ENCODE measurements around the gene ICAM2.

ICAM2 gene

GRCh38 chr17:64037180-64037579 is 16.7 kb upstream of the ICAM2 start:
- H3K36me3 ChIP-seq (ENCODE audit: low read length) = no peaks in the 10 kb centered on the region

DNA sequence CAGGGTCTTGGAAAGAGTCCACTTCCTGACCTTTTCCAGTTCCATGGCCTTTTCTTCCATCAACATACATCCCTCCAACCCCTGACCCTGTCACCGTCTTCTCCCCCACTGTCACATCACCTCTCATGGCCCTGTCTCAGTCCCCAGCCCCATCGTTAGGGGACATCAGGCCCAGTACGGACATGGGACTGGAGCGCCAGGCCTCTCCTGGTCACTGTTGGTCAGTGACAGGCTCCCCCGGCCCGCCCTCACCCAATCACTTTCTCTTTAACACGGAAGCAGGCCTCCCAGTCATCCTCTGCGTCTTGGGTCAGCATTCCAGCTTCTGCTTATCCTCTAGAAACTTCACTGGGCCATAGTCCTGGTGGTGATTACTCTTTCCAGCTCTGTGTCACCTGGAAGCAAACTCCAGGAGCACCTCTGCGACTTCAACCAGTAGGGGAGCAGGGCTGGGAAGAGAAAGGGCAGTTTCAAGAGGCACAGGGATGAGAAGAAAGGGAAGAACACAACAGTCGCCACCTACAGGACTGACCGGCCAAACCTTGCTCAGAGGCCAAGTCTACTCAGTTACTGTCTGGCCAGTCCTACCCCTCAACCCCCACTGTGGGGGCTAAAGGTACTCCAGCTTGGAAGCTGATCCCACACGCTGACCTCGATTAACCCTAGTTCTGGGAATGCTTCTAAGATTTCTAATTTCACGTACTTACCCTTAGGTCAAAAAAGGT is 15.9 kb upstream of the ICAM2 start:
- Histone ChIP-seq H3K36me3 (ENCODE audit: low read length) (no peaks in the 10 kb centered on the region), H3K9me3 (ENCODE audit: insufficient read depth, low read length) (no peaks in the 10 kb centered on the region), H3F3A (ENCODE audit: insufficient read depth) (no peaks in the 10 kb centered on the region), H3K9me2 (replicated peaks; ENCODE audit: insufficient read depth, low read length) (no peaks in the 10 kb centered on the region), H3K79me2 (ENCODE audit: insufficient read depth, low read length) (no peaks in the 10 kb centered on the region), H3K27ac (ENCODE audit: low read depth, low read length) (no peak overlapping the region), H3K27me3 (ENCODE audit: low read length) (no peaks in the 10 kb centered on the region), H3K4me3 (ENCODE audit: insufficient read depth, low read length, poor library complexity, severe bottlenecking) (no peak overlapping the region), H3K4me2 (ENCODE audit: low read depth, low read length, poor library complexity, severe bottlenecking) (no peak overlapping the region), H4K20me1 (ENCODE audit: low read depth, low read length) (no peaks in the 10 kb centered on the region), H3K9ac (ENCODE audit: low read length) (no peak overlapping the region), H2AFZ (ENCODE audit: low read depth, low read length, severe bottlenecking) (no peak overlapping the region)
- TF ChIP-seq CTCF (IDR thresholded peaks at IDR 0.05; ENCODE audit: insufficient read depth, low read length, poor library complexity, severe bottlenecking) (peak; percentile 14), EZH2phosphoT487 (conservative IDR thresholded peaks at IDR 0.05; ENCODE audit: low read length) (no peak)

More at GRCh38 chr17:64037180-64037579, 16.7 kb upstream of the ICAM2 start:
- H3K9me2 ChIP-seq (replicated peaks; ENCODE audit: insufficient read depth, low read length) = no peaks in the 10 kb centered on the region
- H3K79me2 ChIP-seq (ENCODE audit: insufficient read depth, low read length) = no peaks in the 10 kb centered on the region
- no peaks in the 10 kb centered on the region for H3K27me3 ChIP-seq (ENCODE audit: low read length)
- no peaks in the 10 kb centered on the region for H4K20me1 ChIP-seq (ENCODE audit: low read depth, low read length)
- no peak overlapping the region for H3K4me2 ChIP-seq (ENCODE audit: low read depth, low read length, poor library complexity, severe bottlenecking)
- no peak for TF ChIP-seq CTCF (IDR thresholded peaks at IDR 0.05; ENCODE audit: insufficient read depth, low read length, poor library complexity, severe bottlenecking)
- no peak for TF ChIP-seq EZH2phosphoT487 (conservative IDR thresholded peaks at IDR 0.05; ENCODE audit: low read length)
- H2AFZ ChIP-seq (ENCODE audit: low read depth, low read length, severe bottlenecking) = no peak overlapping the region
- H3K4me3 ChIP-seq (ENCODE audit: insufficient read depth, low read length, poor library complexity, severe bottlenecking) = no peak overlapping the region
- no peaks in the 10 kb centered on the region for H3K9me3 ChIP-seq (ENCODE audit: insufficient read depth, low read length)
- no peak overlapping the region for H3K27ac ChIP-seq (ENCODE audit: low read depth, low read length)
- no peaks in the 10 kb centered on the region for H3F3A ChIP-seq (ENCODE audit: insufficient read depth)
- H3K9ac ChIP-seq (ENCODE audit: low read length) = no peak overlapping the region

- no peak overlapping the region for H3K27ac ChIP-seq (ENCODE audit: low read depth, low read length)
- no peak overlapping the region for H3K9ac ChIP-seq (ENCODE audit: low read length)
- no peaks in the 10 kb centered on the region for H3K9me3 ChIP-seq (ENCODE audit: insufficient read depth, low read length)
- no peaks in the 10 kb centered on the region; the same call in 1 of the 2 replicates for H3F3A ChIP-seq (ENCODE audit: insufficient read depth)
- no peaks in the 10 kb centered on the region for H3K79me2 ChIP-seq (ENCODE audit: insufficient read depth, low read length)
- H3K4me3 ChIP-seq (ENCODE audit: insufficient read depth, low read length, poor library complexity, severe bottlenecking) = no peak overlapping the region
- no peaks in the 10 kb centered on the region for H4K20me1 ChIP-seq (ENCODE audit: low read depth, low read length)
- H3K27me3 ChIP-seq (ENCODE audit: low read length) = no peaks in the 10 kb centered on the region
- H3K9me2 ChIP-seq (replicated peaks; ENCODE audit: insufficient read depth, low read length) = no peaks in the 10 kb centered on the region
- no peak overlapping the region for H2AFZ ChIP-seq (ENCODE audit: low read depth, low read length, severe bottlenecking)
- TF ChIP-seq EZH2phosphoT487 (conservative IDR thresholded peaks at IDR 0.05; ENCODE audit: low read length) = no peak
- TF ChIP-seq CTCF (IDR thresholded peaks at IDR 0.05; ENCODE audit: insufficient read depth, low read length, poor library complexity, severe bottlenecking) = no peak
- H3K36me3 ChIP-seq (ENCODE audit: low read length) = no peaks in the 10 kb centered on the region
- no peak overlapping the region for H3K4me2 ChIP-seq (ENCODE audit: low read depth, low read length, poor library complexity, severe bottlenecking)
These were observed 11.6 kb upstream of the ICAM2 start for GRCh38 chr17:64032081-64032480.
